ENCODE measurements around the gene FBLN2.

The FBLN2 gene

GRCh38 chr3:13539671-13540070 lies 9.3 kb upstream of the FBLN2 start:
- Histone ChIP-seq H3K9me3 (ENCODE audit: control insufficient read depth, low read length) (no peaks in the 10 kb centered on the region), H3K4me1 (ENCODE audit: control insufficient read depth, insufficient read depth, low read length) (peaks cover 14% of the 10 kb centered on the region), H3K27me3 (ENCODE audit: control insufficient read depth, insufficient read depth, low read length, poor library complexity, severe bottlenecking) (no peaks in the 10 kb centered on the region), H3K27ac (ENCODE audit: insufficient read depth, low read depth, low read length, poor library complexity, severe bottlenecking) (no peak overlapping the region), H3K4me3 (ENCODE audit: insufficient read depth, low read depth, low read length) (no peak overlapping the region), H3K36me3 (ENCODE audit: control insufficient read depth, insufficient read depth, low read length) (no peaks in the 10 kb centered on the region)
- 83 to 84% methylated on average over 8 of the region's 8 CpGs for WGBS, 2 experiments

- Histone ChIP-seq H3K27ac (ENCODE audit: insufficient read depth, low read depth, low read length, poor library complexity, severe bottlenecking) (no peak overlapping the region), H3K36me3 (ENCODE audit: control insufficient read depth, insufficient read depth, low read length) (no peaks in the 10 kb centered on the region), H3K27me3 (ENCODE audit: control insufficient read depth, insufficient read depth, low read length, poor library complexity, severe bottlenecking) (no peaks in the 10 kb centered on the region), H3K9me3 (ENCODE audit: control insufficient read depth, low read length) (no peaks in the 10 kb centered on the region), H3K4me1 (ENCODE audit: control insufficient read depth, insufficient read depth, low read length) (peaks cover 14% of the 10 kb centered on the region), H3K4me3 (ENCODE audit: insufficient read depth, low read depth, low read length) (no peak overlapping the region)
- WGBS, 2 experiments, result 88% methylated on average over 4 of the region's 4 CpGs
Measured at GRCh38 chr3:13540297-13540995, 8.5 kb upstream of the FBLN2 start.

DNA sequence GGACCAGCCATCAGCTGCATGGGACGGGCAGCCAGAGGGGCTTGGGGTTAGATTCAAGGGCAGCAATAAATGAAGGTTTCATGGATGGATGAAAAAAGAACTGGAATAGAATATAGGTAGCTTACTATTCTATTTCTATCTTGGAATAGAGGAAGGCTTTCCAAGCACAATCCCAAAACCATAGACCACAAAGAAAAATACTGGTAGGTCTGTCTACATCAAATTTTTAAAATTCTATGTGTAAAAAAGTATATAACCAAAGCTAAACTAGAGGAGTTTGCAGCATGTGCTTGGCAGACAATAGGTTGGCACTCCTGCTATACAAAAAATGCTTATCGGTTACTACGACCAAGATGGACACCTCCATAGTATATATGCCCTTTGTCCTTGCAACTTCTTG lies 7.2 kb upstream of the FBLN2 start:
- no peak overlapping the region for H3K4me3 ChIP-seq (ENCODE audit: insufficient read depth, low read depth, low read length)
- H3K4me1 ChIP-seq (ENCODE audit: control insufficient read depth, insufficient read depth, low read length), result peaks cover 11% of the 10 kb centered on the region
- no peaks in the 10 kb centered on the region for H3K27me3 ChIP-seq (ENCODE audit: control insufficient read depth, insufficient read depth, low read length, poor library complexity, severe bottlenecking)
- no peaks in the 10 kb centered on the region for H3K9me3 ChIP-seq (ENCODE audit: control insufficient read depth, low read length)
- no peak overlapping the region for H3K27ac ChIP-seq (ENCODE audit: insufficient read depth, low read depth, low read length, poor library complexity, severe bottlenecking)
- H3K36me3 ChIP-seq (ENCODE audit: control insufficient read depth, insufficient read depth, low read length), result no peaks in the 10 kb centered on the region
- 62% methylated on average over 3 of the region's 3 CpGs for WGBS, 2 experiments

- no peak overlapping the region for H3K27ac ChIP-seq (ENCODE audit: insufficient read depth, low read depth, low read length, poor library complexity, severe bottlenecking)
- H3K9me3 ChIP-seq (ENCODE audit: control insufficient read depth, low read length), result no peaks in the 10 kb centered on the region
- WGBS, 2 experiments, result 84 to 91% methylated on average over 3 of the region's 3 CpGs
- no peaks in the 10 kb centered on the region for H3K27me3 ChIP-seq (ENCODE audit: control insufficient read depth, insufficient read depth, low read length, poor library complexity, severe bottlenecking)
- no peaks in the 10 kb centered on the region for H3K36me3 ChIP-seq (ENCODE audit: control insufficient read depth, insufficient read depth, low read length)
- H3K4me3 ChIP-seq (ENCODE audit: insufficient read depth, low read depth, low read length), result no peak overlapping the region
- H3K4me1 ChIP-seq (ENCODE audit: control insufficient read depth, insufficient read depth, low read length), result peaks cover 15% of the 10 kb centered on the region
Measured at GRCh38 chr3:13542142-13542541, 6.8 kb upstream of the FBLN2 start.

DNA sequence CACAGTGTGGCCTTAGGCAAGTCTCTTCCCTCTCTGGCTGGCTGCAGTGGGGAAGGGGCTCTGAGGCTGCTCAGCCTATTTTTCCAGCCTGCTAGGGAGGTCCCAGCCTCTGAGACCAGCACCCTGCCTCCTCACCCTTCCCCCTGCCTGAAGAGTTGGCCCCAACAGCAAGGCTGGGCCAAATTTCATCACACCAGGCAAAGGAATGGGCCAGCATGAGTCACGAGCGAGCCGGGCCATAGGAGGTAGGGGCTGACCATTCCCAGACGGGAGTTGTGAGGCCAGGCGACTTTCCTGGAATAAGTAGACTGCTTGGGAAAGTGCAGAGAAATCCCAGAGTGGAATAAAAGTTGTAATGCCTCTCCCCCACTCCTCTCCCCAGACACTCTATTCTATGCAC lies 5.7 kb upstream of the FBLN2 start:
- Histone ChIP-seq H3K27me3 (ENCODE audit: control insufficient read depth, insufficient read depth, low read length, poor library complexity, severe bottlenecking) (peaks cover 3% of the 10 kb centered on the region), H3K36me3 (ENCODE audit: control insufficient read depth, insufficient read depth, low read length) (no peaks in the 10 kb centered on the region), H3K4me1 (ENCODE audit: control insufficient read depth, insufficient read depth, low read length) (peaks cover 16% of the 10 kb centered on the region), H3K4me3 (ENCODE audit: insufficient read depth, low read depth, low read length) (no peak overlapping the region), H3K27ac (ENCODE audit: insufficient read depth, low read depth, low read length, poor library complexity, severe bottlenecking) (no peak overlapping the region), H3K9me3 (ENCODE audit: control insufficient read depth, low read length) (no peaks in the 10 kb centered on the region)
- 84% methylated on average over 5 of the region's 5 CpGs for WGBS, 2 experiments

DNA sequence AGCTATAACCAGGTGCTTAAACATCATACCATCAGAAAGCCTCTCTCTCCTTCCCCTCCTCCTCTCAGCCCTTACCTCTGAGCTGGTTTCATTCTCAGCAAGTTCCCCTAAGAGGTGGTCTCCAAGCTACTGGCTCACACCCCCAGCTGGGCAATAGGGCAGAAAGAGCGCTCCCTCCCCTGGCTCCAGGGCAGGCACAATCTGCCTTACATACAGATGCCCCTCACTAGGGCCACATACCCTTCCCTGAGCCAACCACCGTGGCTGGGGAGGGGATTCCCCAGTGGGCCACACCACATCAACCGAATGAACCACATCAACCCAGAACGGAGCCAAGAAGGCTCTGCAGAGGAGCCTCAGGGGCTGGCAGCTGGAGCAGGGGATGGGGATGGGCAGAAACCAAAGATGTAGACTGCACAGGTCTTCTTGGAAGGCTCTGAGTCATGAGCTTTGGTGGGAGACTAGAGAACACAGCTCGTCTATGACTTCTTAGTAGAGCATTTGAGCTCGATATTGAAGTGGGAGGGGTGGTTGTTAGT lies 4.6 kb upstream of the FBLN2 start:
- WGBS, 2 experiments, result 75% methylated on average over 6 of the region's 6 CpGs
- no peak overlapping the region for H3K27ac ChIP-seq (ENCODE audit: insufficient read depth, low read depth, low read length, poor library complexity, severe bottlenecking)
- peaks cover 16% of the 10 kb centered on the region for H3K4me1 ChIP-seq (ENCODE audit: control insufficient read depth, insufficient read depth, low read length)
- H3K36me3 ChIP-seq (ENCODE audit: control insufficient read depth, insufficient read depth, low read length), result no peaks in the 10 kb centered on the region
- H3K4me3 ChIP-seq (ENCODE audit: insufficient read depth, low read depth, low read length), result no peak overlapping the region
- peaks cover 14% of the 10 kb centered on the region for H3K27me3 ChIP-seq (ENCODE audit: control insufficient read depth, insufficient read depth, low read length, poor library complexity, severe bottlenecking)
- no peaks in the 10 kb centered on the region for H3K9me3 ChIP-seq (ENCODE audit: control insufficient read depth, low read length)

DNA sequence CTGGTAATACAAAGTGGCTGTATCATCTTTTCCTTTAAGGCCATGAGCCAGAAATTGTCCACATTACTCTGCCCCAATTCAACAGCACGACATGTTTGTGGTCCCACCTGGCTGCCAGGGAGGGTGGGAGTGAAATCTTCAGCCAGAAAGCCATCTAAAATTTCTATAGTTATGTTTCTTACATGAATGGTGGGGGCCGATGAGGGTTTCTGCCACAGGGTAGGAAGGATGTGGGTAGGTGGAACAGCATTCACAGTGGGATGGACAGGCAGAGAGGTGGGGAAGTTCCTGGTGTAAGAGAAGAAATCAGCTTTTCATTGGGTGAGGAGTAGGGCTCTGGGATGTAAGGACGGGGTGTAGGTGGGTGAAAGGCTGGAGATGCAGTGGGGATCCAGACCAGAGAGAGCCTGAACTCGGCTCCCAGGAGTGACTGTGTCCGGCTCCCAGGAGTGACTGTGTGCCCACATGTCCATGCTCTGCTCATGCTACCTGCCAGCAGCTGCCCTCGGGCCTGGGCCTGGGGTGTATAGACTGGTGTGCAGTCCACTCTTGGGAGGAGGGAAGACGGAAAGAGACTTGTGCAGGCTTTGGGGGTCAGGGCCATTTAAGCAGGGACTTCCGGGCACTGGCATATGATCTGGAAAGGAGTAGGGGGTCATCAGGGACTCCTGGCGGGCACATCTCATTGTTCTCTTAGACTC lies 3.8 kb upstream of the FBLN2 start:
- WGBS, 2 experiments, result 70% methylated on average over 9 of the region's 9 CpGs
- Histone ChIP-seq H3K27me3 (ENCODE audit: control insufficient read depth, insufficient read depth, low read length, poor library complexity, severe bottlenecking) (peaks cover 22% of the 10 kb centered on the region), H3K4me1 (ENCODE audit: control insufficient read depth, insufficient read depth, low read length) (peaks cover 16% of the 10 kb centered on the region), H3K36me3 (ENCODE audit: control insufficient read depth, insufficient read depth, low read length) (no peaks in the 10 kb centered on the region), H3K27ac (ENCODE audit: insufficient read depth, low read depth, low read length, poor library complexity, severe bottlenecking) (no peak overlapping the region), H3K4me3 (ENCODE audit: insufficient read depth, low read depth, low read length) (no peak overlapping the region), H3K9me3 (ENCODE audit: control insufficient read depth, low read length) (no peaks in the 10 kb centered on the region)

DNA sequence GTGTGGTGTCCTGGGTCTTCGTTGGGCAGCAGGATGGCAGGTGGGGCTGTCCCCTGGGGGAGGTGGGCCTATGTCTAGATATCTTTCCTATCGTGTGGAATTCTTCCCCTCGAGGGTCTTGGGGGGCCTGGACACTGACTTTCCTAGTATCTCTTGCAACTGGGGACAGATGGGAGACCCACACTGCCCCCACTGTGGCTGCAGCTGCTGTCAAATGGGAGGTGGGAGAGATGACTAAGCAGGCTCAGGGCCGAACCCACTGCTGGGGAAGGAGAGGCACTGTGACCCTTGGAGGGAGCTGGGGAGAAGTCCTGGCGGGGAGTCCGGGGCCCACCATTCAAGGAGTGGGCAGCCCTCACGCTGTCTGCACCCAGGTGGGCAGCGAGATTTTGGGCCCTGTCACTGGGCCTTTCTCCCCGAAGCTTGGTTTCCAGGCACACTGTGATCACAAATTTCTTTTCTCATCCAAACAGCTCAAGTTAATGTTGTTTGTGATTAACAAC lies 2.9 kb upstream of the FBLN2 start:
- Histone ChIP-seq H3K27me3 (ENCODE audit: control insufficient read depth, insufficient read depth, low read length, poor library complexity, severe bottlenecking) (peaks cover 25% of the 10 kb centered on the region), H3K9me3 (ENCODE audit: control insufficient read depth, low read length) (no peaks in the 10 kb centered on the region), H3K27ac (ENCODE audit: insufficient read depth, low read depth, low read length, poor library complexity, severe bottlenecking) (no peak overlapping the region), H3K4me3 (ENCODE audit: insufficient read depth, low read depth, low read length) (no peak overlapping the region), H3K36me3 (ENCODE audit: control insufficient read depth, insufficient read depth, low read length) (no peaks in the 10 kb centered on the region), H3K4me1 (ENCODE audit: control insufficient read depth, insufficient read depth, low read length) (peaks cover 11% of the 10 kb centered on the region)
- 84 to 88% methylated on average over 9 of the region's 9 CpGs for WGBS, 2 experiments

DNA sequence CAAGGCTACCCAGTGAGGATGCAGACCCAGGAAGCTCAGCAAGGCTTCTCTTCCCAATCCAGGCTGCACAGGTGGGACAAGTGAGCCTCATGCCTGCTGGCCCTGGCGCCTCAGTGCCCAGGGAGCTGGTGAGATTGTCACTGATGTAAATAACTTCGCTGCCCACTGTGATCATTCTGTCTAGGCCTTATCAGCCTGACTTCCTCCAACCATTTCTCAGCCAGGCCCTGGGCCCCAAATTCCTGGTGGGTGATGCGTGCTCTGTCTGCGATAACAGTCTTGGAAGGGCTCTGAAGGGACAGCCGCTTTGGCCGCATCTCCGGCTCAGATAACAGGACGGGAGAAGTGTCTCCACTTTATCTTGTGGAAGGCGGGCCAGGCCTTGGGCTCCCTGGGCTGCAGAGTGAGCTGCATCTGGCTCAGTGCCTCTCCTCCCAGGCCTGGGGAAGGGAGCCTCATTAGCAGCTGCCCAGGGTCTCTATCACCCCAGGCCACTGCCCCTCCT lies 2.2 kb upstream of the FBLN2 start:
- Histone ChIP-seq H3K4me3 (ENCODE audit: insufficient read depth, low read depth, low read length) (no peak overlapping the region), H3K9me3 (ENCODE audit: control insufficient read depth, low read length) (no peaks in the 10 kb centered on the region), H3K36me3 (ENCODE audit: control insufficient read depth, insufficient read depth, low read length) (no peaks in the 10 kb centered on the region), H3K27me3 (ENCODE audit: control insufficient read depth, insufficient read depth, low read length, poor library complexity, severe bottlenecking) (peaks cover 25% of the 10 kb centered on the region), H3K4me1 (ENCODE audit: control insufficient read depth, insufficient read depth, low read length) (peaks cover 11% of the 10 kb centered on the region), H3K27ac (ENCODE audit: insufficient read depth, low read depth, low read length, poor library complexity, severe bottlenecking) (no peak overlapping the region)
- 58 to 62% methylated on average over 9 of the region's 9 CpGs for WGBS, 2 experiments

All from ectodermal cell (in vitro differentiated cells).